Body of pancreas (tissue), 4 donors: ENCODE measurements around the gene ZNF219. TPM values are rescaled to one million over a fixed set of nuclear protein-coding genes. Genes with fewer than 3 reads are reported as not detected.
A peak's percentile ranks its signal among the peaks of the same experiment; 100 is the strongest.

Experiments used
- ATAC-seq: fragments of 150-250 bp; one replicate; pipeline ENCODE4 v1.9.1; 2016
- DNase-seq, 4 donors: peaks; one replicate each; pipeline ENCODE4 v3.0.0-alpha.2; 2019
- H3K27ac ChIP-seq, 4 donors: fragments of 200-600 bp; sonication (generic); 1 replicate in 3 of 4; 2 replicates in 1 of 4; pipeline versions ENCODE4 v1.5.1 to v1.6.1; 2016 to 2019; ENCODE audit warnings: mild to moderate bottlenecking in 1 of 4, mixed read lengths in 1 of 4, moderate library complexity in 1 of 4
- H3K27me3 ChIP-seq, 2 donors: fragments of 200-600 bp; sonication (generic); one replicate each; pipeline ENCODE4 v1.6.0; 2016; ENCODE audit warnings: mild to moderate bottlenecking in 1 of 2
- H3K36me3 ChIP-seq, 2 donors: fragments of 200-600 bp; sonication (generic); replicated peaks in 1 of 2; 2 replicates each; pipeline ENCODE4 v1.5.1; 2016; ENCODE audit warnings: low read depth in 2 of 2; ENCODE audit not compliant: insufficient read depth in 1 of 2
- H3K4me1 ChIP-seq: fragments of 200-600 bp; sonication (generic); one replicate; pipeline ENCODE4 v1.6.0; 2016
- H3K4me3 ChIP-seq, 2 donors: fragments of 200-600 bp; sonication (generic); 1 replicate in 1 of 2; 2 replicates in 1 of 2; pipeline ENCODE4 v1.5.1; 2016 to 2019
- H3K9me3 ChIP-seq, 3 donors: fragments of 200-600 bp; sonication (generic); 1 replicate in 2 of 3; 2 replicates in 1 of 3; pipeline ENCODE4 v1.5.1; 2016
- CTCF ChIP-seq, 7 experiments: fragments of 450-650 bp in 4 of 7; fragments of 200-600 bp in 3 of 7; sonication (generic) in 3 of 7; IDR thresholded peaks; one replicate each; pipeline ENCODE4 v1.5.1; 2016 to 2019; ENCODE audit warnings: antibody characterized with exemption in 7 of 7
- POLR2A ChIP-seq, 3 donors: fragments of 450-650 bp; IDR thresholded peaks; one replicate each; pipeline ENCODE4 v1.6.1; 2016; ENCODE audit warnings: antibody characterized with exemption in 3 of 3, mild to moderate bottlenecking in 2 of 3
- WGBS, 2 donors: methylation state at CpG; one replicate each; pipeline ENCODE4 v1.1.5; 2017; 5-methylcytosine and 5-hydroxymethylcytosine counted together
- intact Hi-C: fragments of 100-400 bp; cut with DNase I; formaldehyde crosslinking; loops from one replicate; pipeline ENCODE4 v1.15.1; 2023
- total RNA-seq, 2 donors: library from RNA; depleted of rRNA; stranded (reverse); fragments of >200 nt; gene quantifications; one replicate each; pipeline ENCODE4 v1.1.0, GENCODE V29; 2016

Gene ZNF219
- total RNA-seq, 2 donors from 2014 or later: 28.3 to 39.2 TPM

GRCh38 chr14:21075719-21076437 is 22.6 kb downstream of the ZNF219 start:
- 85% methylated on average over 9 of the region's 9 CpGs for WGBS, 2 donors
- no peak for TF ChIP-seq POLR2A (IDR thresholded peaks at IDR 0.05)
- TF ChIP-seq CTCF (IDR thresholded peaks at IDR 0.05): no peak
- H3K4me1 ChIP-seq: peaks cover 17% of the 10 kb centered on the region
- no peak overlapping the region for H3K27ac ChIP-seq
- ATAC-seq (no peak), DNase-seq (no peak)
- H3K9me3 ChIP-seq: no peaks in the 10 kb centered on the region
- intact Hi-C loops: no loop called here
- H3K36me3 ChIP-seq: peaks cover 4 to 18% of the 10 kb centered on the region in 2 donors
- H3K4me3 ChIP-seq: no peak overlapping the region
- no peaks in the 10 kb centered on the region for H3K27me3 ChIP-seq

GRCh38 chr14:21074398-21075272 is 23.8 kb downstream of the ZNF219 start:
- ATAC-seq: no peak
- Histone ChIP-seq H3K9me3 (no peaks in the 10 kb centered on the region), H3K4me1 (peaks cover 20% of the 10 kb centered on the region), H3K4me3 (no peak overlapping the region), H3K27ac (no peak overlapping the region), H3K36me3 (peaks cover 4 to 14% of the 10 kb centered on the region in 2 donors), H3K27me3 (no peaks in the 10 kb centered on the region)
- no peak for DNase-seq
- no peak for TF ChIP-seq POLR2A (IDR thresholded peaks at IDR 0.05)
- TF ChIP-seq CTCF (IDR thresholded peaks at IDR 0.05): no peak
- WGBS, 2 donors: 79 to 84% methylated on average over 19 to 26 of the region's 26 CpGs
- intact Hi-C loops: no loop called here

- peaks cover 27% of the 10 kb centered on the region for H3K4me1 ChIP-seq
- WGBS, 2 donors: 89 to 94% methylated on average over 5 to 9 of the region's 9 CpGs
- H3K36me3 ChIP-seq: peaks cover 4 to 7% of the 10 kb centered on the region in 2 donors
Measured at GRCh38 chr14:21073921-21074320, 24.5 kb downstream of the ZNF219 start.

GRCh38 chr14:21072781-21073339 is 25.6 kb downstream of the ZNF219 start:
- intact Hi-C loops: no loop called here

More at GRCh38 chr14:21073921-21074320, 24.5 kb downstream of the ZNF219 start:
- TF ChIP-seq POLR2A (IDR thresholded peaks at IDR 0.05) (no peak), CTCF (IDR thresholded peaks at IDR 0.05) (no peak)
- H3K9me3 ChIP-seq: no peaks in the 10 kb centered on the region
- intact Hi-C loops: no loop called here
- no peaks in the 10 kb centered on the region for H3K27me3 ChIP-seq
- DNase-seq (no peak), ATAC-seq (no peak)
- H3K4me3 ChIP-seq: no peak overlapping the region
- no peak overlapping the region for H3K27ac ChIP-seq

More at GRCh38 chr14:21072781-21073339, 25.6 kb downstream of the ZNF219 start:
- DNase-seq: peak in 2 of 4 donors; percentile 32 to 61
- Histone ChIP-seq H3K9me3 (no peaks in the 10 kb centered on the region), H3K4me3 (no peak overlapping the region), H3K4me1 (peaks cover 34% of the 10 kb centered on the region), H3K27me3 (no peaks in the 10 kb centered on the region), H3K36me3 (peaks cover 0 to 2% of the 10 kb centered on the region in 2 donors), H3K27ac (peak overlapping the region in 3 of 4 donors; percentile 4 to 90 (median 84))
- 61 to 90% methylated on average over 8 to 9 of the region's 9 CpGs for WGBS, 2 donors
- ATAC-seq: no peak
- TF ChIP-seq CTCF (IDR thresholded peaks at IDR 0.05) (no peak), POLR2A (IDR thresholded peaks at IDR 0.05) (no peak)
